Small intestine (tissue), 7 donors: ENCODE data around the gene SMAD6. TPM values are rescaled to one million over a fixed set of nuclear protein-coding genes. Genes with fewer than 3 reads are reported as not detected.

ENCODE experiments used
- DNase-seq, 2 donors: peaks; one replicate each; pipeline versions ENCODE4 v3.0.0 to v3.0.0-alpha.2; 2013
- FAIRE-seq: peaks from 2 replicates; lab custom pipeline; 2012; peaks lifted over from hg19 to GRCh38; lab: Jason Lieb, UNC
- H3K27ac ChIP-seq, 3 donors: one replicate each; pipeline ENCODE4 v1.5.1; 2013; ENCODE audit warnings: low read length in 2 of 3, mild to moderate bottlenecking in 2 of 3, control low read depth in 1 of 3, inconsistent platforms in 1 of 3, low read depth in 1 of 3, moderate library complexity in 1 of 3
- H3K27me3 ChIP-seq, 3 donors: one replicate each; pipeline ENCODE4 v1.6.1; 2013; ENCODE audit warnings: low read length in 3 of 3, inconsistent platforms in 1 of 3; ENCODE audit not compliant: control insufficient read depth in 3 of 3, insufficient read depth in 3 of 3
- H3K36me3 ChIP-seq, 3 donors: one replicate each; pipeline ENCODE4 v1.6.1; 2013; ENCODE audit warnings: low read length in 3 of 3, inconsistent platforms in 1 of 3, low read depth in 1 of 3, mild to moderate bottlenecking in 1 of 3, moderate library complexity in 1 of 3; ENCODE audit not compliant: control insufficient read depth in 3 of 3, insufficient read depth in 2 of 3
- H3K4me1 ChIP-seq, 3 donors: one replicate each; pipeline ENCODE4 v1.6.1; 2013; ENCODE audit warnings: low read length in 2 of 3, inconsistent platforms in 1 of 3, low read depth in 1 of 3, mild to moderate bottlenecking in 1 of 3, moderate library complexity in 1 of 3; ENCODE audit not compliant: control insufficient read depth in 3 of 3, insufficient read depth in 2 of 3
- H3K4me3 ChIP-seq, 3 donors: one replicate each; pipeline ENCODE4 v1.5.1; 2013; ENCODE audit warnings: low read length in 3 of 3, control low read depth in 1 of 3, inconsistent platforms in 1 of 3, low read depth in 1 of 3, mild to moderate bottlenecking in 1 of 3, moderate library complexity in 1 of 3
- H3K9me3 ChIP-seq, 2 donors: one replicate each; pipeline ENCODE4 v1.6.1; 2013; ENCODE audit warnings: low read depth in 1 of 2, low read length in 1 of 2; ENCODE audit not compliant: control insufficient read depth in 2 of 2, insufficient read depth in 1 of 2
- WGBS, 3 donors: extraction: QIAGEN DNeasy Blood & Tissue Kit; methylation state at CpG; one replicate each; pipeline ENCODE4 v1.1.7; 2013; 5-methylcytosine and 5-hydroxymethylcytosine counted together
- polyA plus RNA-seq, 4 donors: library from polyadenylated mRNA; stranded (reverse) in 3 of 4; unstranded in 1 of 4; fragments of 200-250 nt in 3 of 4; fragments of 120-200 nt in 1 of 4; gene quantifications; one replicate each; pipeline versions ENCODE4 v1.2.1 to v1.2.3, GENCODE V29; 2013
- donor health status: healthy with polysubstance abuse.
- donor health status: control.
- donor health status: control.
- donor health status: Bipolar disorder and iron deficiency.
- donor health status: healthy.

The SMAD6 gene
- polyA plus RNA-seq, 4 donors, result 0.89 to 23.6 (median 10.4) TPM

DNA sequence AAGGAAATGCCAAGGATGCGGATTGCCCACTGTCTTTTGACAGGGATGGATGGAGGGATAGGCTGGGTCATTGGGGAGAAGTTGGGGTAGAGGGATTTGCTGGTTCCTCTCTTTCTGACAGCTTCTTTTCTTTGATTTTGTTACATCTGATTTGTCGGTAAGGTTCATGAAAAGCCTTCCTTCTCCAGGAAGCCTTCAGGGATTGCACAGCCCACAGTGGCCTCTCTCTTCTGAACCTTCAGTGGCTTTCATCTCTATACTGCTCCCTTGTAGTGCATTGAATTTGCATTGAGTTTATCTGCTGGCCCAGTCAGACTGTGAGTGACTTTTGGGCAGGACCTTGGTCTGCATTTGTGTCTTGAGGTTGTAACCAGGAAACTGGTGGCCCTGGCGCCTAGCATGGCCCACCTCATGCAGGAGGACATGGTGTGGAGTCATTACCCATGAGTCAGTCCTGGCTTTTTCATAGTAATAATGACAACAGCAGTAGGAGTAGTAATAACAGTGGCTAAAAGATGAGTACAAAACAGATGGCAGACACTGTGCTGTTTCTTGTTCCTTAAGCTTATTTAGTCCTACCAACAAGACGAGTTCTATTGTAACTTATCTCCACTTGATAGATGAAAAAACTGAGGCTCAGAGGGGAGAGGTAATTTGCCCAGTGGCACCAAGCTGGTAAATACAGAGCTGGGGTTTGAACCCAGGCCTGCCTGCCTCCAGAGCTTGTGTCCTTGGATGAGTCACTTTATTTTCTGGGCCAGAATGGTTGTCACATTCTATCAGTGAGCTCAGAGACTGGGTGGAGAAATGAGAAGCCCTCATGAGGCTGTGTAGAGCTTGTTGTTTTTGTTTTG is 28.4 kb downstream of the SMAD6 start:
- FAIRE-seq (no peak), DNase-seq (no peak)
- Histone ChIP-seq H3K4me1 (peaks cover 0 to 30% (median 5%) of the 10 kb centered on the region in 3 donors), H3K27me3 (no peaks in the 10 kb centered on the region), H3K27ac (peak overlapping the region in 1 of 3 donors; percentile 46), H3K4me3 (no peak overlapping the region), H3K9me3 (no peaks in the 10 kb centered on the region), H3K36me3 (peaks cover 0 to 60% (median 0%) of the 10 kb centered on the region in 3 donors)
- WGBS, 3 donors, result 83 to 87% (median 85%) methylated on average over 4 of the region's 4 CpGs

- Histone ChIP-seq H3K27ac (peak overlapping the region in 1 of 3 donors; percentile 7), H3K4me1 (peaks cover 0 to 12% (median 4%) of the 10 kb centered on the region in 3 donors), H3K4me3 (no peak overlapping the region), H3K9me3 (no peaks in the 10 kb centered on the region), H3K27me3 (no peaks in the 10 kb centered on the region), H3K36me3 (peaks cover 0 to 62% (median 0%) of the 10 kb centered on the region in 3 donors)
- no peak for FAIRE-seq
- WGBS, 3 donors, result 65 to 78% (median 75%) methylated on average over 11 of the region's 11 CpGs
- DNase-seq, result no peak
Measured at GRCh38 chr15:66733976-66734375, 31.9 kb downstream of the SMAD6 start.

DNA sequence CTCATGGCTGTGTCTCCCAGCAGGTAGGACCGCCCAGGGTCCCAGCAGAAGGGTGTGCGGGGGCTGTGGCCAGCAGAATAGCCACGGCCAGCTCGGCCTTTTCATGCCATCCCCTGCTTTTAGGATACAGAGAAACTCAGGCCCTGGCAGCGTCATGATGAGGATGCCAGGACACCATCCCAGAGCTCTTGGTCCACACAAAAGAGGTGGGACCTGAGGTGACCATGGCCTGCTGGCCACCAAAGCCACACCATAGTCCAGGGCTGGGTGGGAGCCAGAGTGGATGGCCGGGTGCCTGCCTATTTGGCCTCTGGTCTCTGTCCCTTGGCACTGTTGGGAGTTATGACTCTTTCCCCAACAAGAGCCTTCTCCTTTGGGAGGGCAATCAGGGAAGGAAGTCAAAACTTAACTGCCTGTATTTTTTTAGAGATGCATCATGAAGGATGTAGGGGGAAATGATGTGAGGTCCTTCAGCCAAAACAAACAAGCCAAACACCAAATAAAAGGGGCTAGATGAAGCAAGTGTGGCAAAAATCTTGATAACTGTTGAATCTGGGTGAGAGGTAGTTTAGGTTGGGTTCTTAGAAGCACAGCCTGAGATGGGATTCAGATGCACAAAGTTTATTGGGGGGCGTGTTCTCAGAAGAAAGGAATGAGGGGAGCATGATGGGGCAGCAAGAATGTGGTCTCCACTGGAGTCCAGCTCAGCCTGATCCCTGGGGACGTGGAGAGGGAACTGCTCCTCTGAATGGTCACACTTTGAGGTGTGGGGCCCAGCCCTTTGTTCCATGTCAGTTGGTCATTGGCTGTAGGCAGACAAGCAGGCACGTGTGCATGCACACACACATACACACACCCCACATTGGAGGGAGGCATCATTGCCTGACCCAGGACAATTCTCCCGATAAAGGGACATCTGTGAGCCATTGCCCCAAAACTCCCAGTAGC is 33.2 kb downstream of the SMAD6 start:
- DNase-seq, result no peak
- Histone ChIP-seq H3K27ac (no peak overlapping the region), H3K9me3 (no peaks in the 10 kb centered on the region), H3K27me3 (no peaks in the 10 kb centered on the region), H3K36me3 (peaks cover 0 to 59% (median 0%) of the 10 kb centered on the region in 3 donors), H3K4me3 (no peak overlapping the region), H3K4me1 (peaks cover 0 to 3% (median 0%) of the 10 kb centered on the region in 3 donors)
- FAIRE-seq, result no peak
- 80 to 89% (median 82%) methylated on average over 10 of the region's 10 CpGs for WGBS, 3 donors

- Histone ChIP-seq H3K4me3 (no peak overlapping the region), H3K36me3 (peaks cover 0 to 58% (median 0%) of the 10 kb centered on the region in 3 donors), H3K27ac (no peak overlapping the region), H3K4me1 (peaks cover 0 to 10% (median 0%) of the 10 kb centered on the region in 3 donors), H3K9me3 (no peaks in the 10 kb centered on the region), H3K27me3 (no peaks in the 10 kb centered on the region)
- WGBS, 3 donors, result 63 to 85% (median 83%) methylated on average over 9 of the region's 9 CpGs
- DNase-seq (no peak), FAIRE-seq (no peak)
Measured at GRCh38 chr15:66735909-66736305, 33.9 kb downstream of the SMAD6 start.

GRCh38 chr15:66737243-66738010 is 35.4 kb downstream of the SMAD6 start:
- Histone ChIP-seq H3K9me3 (no peaks in the 10 kb centered on the region), H3K27ac (peak overlapping the region in 1 of 3 donors; percentile 9), H3K27me3 (no peaks in the 10 kb centered on the region), H3K4me3 (no peak overlapping the region), H3K36me3 (peaks cover 0 to 70% (median 0%) of the 10 kb centered on the region in 3 donors), H3K4me1 (peaks cover 0 to 10% (median 0%) of the 10 kb centered on the region in 3 donors)
- 82 to 86% (median 83%) methylated on average over 11 of the region's 11 CpGs for WGBS, 3 donors
- no peak for DNase-seq
- no peak for FAIRE-seq

- H3K27me3 ChIP-seq, result no peaks in the 10 kb centered on the region
- DNase-seq (no peak), FAIRE-seq (no peak)
- H3K36me3 ChIP-seq, result peaks cover 0 to 76% (median 0%) of the 10 kb centered on the region in 3 donors
- 81 to 91% (median 87%) methylated on average over 10 of the region's 10 CpGs for WGBS, 3 donors
- H3K4me3 ChIP-seq, result no peak overlapping the region
- peaks cover 0 to 10% (median 0%) of the 10 kb centered on the region in 3 donors for H3K4me1 ChIP-seq
- no peaks in the 10 kb centered on the region for H3K9me3 ChIP-seq
- no peak overlapping the region for H3K27ac ChIP-seq
Measured at GRCh38 chr15:66738116-66738515, 36.1 kb downstream of the SMAD6 start.

DNA sequence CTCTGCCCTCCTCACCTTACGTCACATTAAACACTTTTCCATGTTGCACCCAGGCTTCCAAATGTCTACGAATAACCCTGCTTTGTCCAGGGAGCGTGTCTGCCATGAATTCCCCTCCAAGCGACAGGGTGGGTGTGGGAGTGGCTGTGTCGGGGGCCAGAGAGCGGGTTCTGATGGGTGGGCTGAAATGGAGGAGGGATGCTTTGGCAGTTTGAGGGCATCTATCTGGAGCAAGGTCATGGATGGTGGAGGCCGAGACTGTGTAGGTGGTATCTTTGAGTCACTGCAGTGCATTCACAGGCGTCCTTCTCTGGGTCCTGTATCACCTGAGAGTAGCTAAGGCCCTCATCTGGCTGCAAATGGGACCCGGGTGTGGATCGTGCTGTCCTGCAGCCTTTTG is 36.6 kb downstream of the SMAD6 start:
- Histone ChIP-seq H3K36me3 (peaks cover 0 to 78% (median 0%) of the 10 kb centered on the region in 3 donors), H3K9me3 (no peaks in the 10 kb centered on the region), H3K4me3 (no peak overlapping the region), H3K4me1 (peaks cover 0 to 10% (median 0%) of the 10 kb centered on the region in 3 donors), H3K27me3 (no peaks in the 10 kb centered on the region), H3K27ac (no peak overlapping the region)
- FAIRE-seq, result no peak
- WGBS, 3 donors, result 91 to 94% (median 91%) methylated on average over 10 of the region's 10 CpGs
- no peak for DNase-seq
